NCI-H345 (cell line): ENCODE measurements around the gene GAGE13.
"Not testable (repeated sequence)": the region's sequence is repeated elsewhere in the genome, so short reads cannot be mapped to it uniquely, and the experiment has no call there.

Source experiments
- DNase-seq: peaks from one replicate; lab custom pipeline; 2025; lab: John Stamatoyannopoulos, UW

GAGE13 gene

DNA sequence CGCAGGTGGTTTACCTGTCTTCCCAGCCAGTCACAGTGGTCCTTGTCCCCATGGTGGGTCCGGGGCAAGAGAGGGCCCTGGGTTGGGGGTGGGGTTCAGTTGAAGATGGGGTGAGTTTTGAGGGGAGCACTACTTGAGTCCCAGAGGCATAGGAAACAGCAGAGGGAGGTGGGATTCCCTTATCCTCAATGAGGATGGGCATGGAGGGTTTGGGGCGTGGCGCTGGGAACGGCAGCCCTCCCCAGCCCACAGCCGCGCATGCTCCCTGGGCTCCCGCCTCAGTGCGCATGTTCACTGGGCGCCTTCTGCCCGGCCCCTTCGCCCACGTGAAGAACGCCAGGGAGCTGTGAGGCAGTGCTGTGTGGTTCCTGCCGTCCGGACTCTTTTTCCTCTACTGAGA is at the start of gene GAGE13:
Gene GAGE13 (plus strand): TSS at position 301 of the 400 bp plus-strand sequence. CDS start 1,156 bp downstream, outside the sequence.
- DNase-seq = not testable (repeated sequence)

DNA sequence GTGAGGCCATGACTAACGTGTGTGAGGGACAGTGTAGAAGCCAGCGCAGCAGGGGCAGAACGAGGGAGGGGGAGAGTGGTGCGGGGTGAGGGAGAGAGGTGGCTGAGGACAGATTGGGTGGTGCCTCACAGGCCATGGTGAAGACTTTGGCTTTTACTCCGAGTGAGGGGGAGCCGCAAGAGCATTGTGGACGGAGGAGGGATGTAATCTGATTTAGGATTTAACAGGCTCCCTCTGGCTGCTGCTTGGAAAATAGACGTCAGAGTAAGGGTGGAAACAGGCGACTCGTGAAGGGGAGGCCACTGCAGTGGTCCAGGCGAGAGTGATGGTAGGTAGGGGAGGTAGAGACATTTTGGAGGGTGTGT is 48.8 kb upstream of the GAGE13 start:
- DNase-seq = no peak

DNA sequence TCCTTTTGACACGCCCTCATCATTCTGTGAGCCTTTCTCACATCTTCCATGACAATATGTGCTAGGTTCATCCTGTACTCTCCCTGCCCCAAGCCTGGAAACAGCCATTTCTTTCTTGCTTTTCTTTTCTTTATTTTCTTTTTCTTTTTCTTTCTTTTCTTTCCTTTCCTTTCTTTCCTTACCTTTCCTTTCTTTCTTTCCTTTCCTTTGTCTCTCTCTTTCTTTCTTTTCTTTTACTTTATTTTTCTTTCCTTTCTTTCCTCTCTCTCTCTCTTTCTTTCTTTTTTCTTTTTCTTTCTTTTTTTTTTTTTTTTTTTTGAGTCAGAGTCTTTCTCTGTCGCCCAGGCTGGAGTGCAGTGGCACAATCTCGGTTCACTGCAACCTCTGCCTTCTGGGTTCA is 47.2 kb upstream of the GAGE13 start:
- DNase-seq = no peak

DNA sequence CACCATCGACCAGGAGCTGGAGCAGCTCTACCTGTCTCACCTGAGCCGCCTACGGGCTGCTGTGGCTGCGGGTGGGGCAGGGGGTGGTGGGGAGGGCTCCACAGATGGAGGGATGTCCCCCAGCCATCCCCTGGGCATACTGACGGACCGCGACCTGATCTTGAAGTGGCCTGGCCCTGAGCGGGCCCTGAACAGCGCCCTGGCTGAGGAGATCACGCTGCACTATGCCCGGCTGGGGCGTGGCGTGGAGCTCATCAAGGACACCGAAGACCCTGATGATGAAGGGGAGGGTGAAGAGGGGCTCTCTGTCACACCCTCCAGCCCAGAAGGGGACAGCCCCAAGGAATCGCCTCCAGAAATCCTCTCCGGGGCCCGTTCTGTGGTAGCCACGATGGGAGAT is 45.2 kb upstream of the GAGE13 start:
- no peak for DNase-seq

DNA sequence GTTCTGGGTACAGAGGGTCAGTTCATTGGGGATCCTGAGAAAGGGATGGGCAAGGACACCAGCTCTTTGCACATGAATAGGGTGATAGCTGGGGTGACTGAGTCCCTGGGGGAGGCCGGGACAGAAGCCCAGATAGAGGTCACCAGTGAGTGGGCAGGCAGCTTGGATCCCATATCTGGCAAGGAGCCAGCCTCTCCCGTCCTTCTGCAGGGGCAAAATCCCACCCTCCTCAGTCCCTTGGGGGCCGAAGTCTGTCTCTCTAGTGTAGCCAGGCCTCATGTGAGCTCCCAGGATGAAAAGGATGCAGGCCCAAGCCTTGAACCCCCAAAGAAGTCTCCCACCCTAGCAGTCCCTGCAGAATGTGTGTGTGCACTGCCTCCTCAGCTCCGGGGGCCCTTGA is 44.8 kb upstream of the GAGE13 start:
- no peak for DNase-seq

- no peak for DNase-seq
These were observed 43.7 kb upstream of the GAGE13 start for GRCh38 chrX:49287665-49288064.

DNA sequence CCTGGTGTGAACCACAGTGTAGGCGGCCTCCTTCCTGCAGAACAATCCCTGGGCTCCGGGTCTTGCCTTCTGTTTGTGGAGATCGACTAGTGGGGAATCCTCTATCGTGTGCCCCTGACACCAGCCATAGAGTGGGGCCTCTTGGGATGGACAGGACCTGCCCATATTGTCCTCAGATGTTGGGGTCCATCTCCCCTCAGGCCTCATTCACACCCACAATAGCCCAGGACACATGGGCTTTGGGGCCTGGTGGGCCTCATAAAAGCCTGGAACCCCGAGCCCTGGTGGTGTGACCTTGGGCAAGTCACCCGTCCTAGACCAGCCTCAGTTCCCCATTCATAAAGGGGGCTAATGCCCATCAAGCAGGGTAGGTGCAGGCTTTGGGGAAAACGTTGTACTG is 41.2 kb upstream of the GAGE13 start:
- no peak for DNase-seq

GRCh38 chrX:49291615-49292337 is 39.6 kb upstream of the GAGE13 start:
- DNase-seq = peak; percentile 2

- no peak for DNase-seq
These were observed 38.7 kb upstream of the GAGE13 start for GRCh38 chrX:49292400-49293362.

DNA sequence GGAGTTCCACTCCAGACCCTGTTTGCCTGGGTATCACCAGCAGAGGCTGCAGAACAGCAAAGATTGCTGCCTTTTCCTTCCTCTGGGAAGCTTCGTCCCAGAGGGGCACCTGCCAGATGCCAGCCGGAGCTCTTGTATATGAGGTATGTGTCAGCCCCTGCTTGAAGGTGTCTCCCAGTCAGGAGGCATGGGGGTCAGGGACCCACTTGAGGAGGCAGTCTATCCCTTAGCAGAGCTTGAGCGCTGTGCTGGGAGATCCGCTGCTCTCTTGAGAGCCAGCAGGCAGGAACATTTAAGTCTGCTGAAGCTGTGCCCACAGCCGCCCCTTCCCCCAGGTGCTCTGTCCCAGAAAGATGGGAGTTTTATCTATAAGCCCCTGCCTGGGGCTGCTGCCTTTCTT is 32.1 kb upstream of the GAGE13 start:
- not testable (repeated sequence) for DNase-seq

GRCh38 chrX:49300703-49301102 is 30.7 kb upstream of the GAGE13 start:
- no peak for DNase-seq

DNA sequence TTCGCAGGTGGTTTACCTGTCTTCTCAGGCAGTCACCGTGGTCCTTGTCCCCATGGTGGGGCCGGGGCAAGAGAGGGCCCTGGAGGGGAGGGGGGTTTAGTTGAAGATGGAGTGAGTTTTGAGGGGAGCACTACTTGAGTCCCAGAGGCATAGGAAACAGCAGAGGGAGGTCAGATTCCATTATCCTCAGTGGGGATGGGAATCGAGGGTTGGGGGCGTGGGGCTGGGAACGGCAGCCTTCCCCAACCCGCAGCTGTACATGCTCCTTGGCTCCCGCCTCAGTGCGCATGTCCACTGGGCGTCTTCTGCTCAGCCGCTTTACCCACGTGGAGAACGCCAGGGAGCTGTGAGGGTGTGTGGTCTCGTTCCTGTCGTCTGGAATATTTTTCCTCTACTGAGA is 28.0 kb upstream of the GAGE13 start, which contains the start of gene GAGE10:
Gene GAGE10 (plus strand): TSS at position 301 of the 400 bp plus-strand sequence. CDS start 1,214 bp downstream, outside the sequence.
- no peak for DNase-seq

DNA sequence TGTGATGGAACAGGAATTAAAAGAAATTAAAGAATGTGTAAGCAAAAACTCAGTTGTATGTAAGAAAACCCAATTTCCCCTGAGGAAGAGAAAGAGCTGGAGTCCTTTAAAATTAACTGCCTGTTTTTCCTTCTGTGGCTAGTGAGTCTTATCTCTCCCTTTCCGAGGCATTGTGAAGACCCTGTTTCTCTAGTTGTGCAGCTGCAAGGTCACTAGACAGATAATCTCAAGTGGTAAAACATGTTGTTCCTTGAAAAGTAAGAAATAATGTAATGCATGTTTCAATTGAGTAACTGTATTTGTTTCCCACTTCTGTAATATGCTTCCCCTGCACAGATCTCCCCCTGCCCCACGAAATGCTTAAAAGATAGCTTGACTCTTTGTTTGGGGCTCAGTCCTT is 23.6 kb upstream of the GAGE13 start:
- DNase-seq = not testable (repeated sequence)

- DNase-seq = no peak
These were observed 22.6 kb upstream of the GAGE13 start for GRCh38 chrX:49308604-49309269.

- DNase-seq = no peak
These were observed 21.9 kb upstream of the GAGE13 start for GRCh38 chrX:49309401-49309981.

GRCh38 chrX:49310371-49310770 is 21.0 kb upstream of the GAGE13 start:
- DNase-seq = no peak

GRCh38 chrX:49312176-49312575 is 19.2 kb upstream of the GAGE13 start:
- no peak for DNase-seq

GRCh38 chrX:49316085-49316484 is 15.3 kb upstream of the GAGE13 start:
- DNase-seq = no peak

GRCh38 chrX:49321737-49322136 is 9.6 kb upstream of the GAGE13 start, which contains the start of gene GAGE12J:
TSS of gene GAGE12J (plus strand) at chrX:49322037. CDS start at chrX:49323194, 1,157 bp downstream.
- not testable (repeated sequence) for DNase-seq

DNA sequence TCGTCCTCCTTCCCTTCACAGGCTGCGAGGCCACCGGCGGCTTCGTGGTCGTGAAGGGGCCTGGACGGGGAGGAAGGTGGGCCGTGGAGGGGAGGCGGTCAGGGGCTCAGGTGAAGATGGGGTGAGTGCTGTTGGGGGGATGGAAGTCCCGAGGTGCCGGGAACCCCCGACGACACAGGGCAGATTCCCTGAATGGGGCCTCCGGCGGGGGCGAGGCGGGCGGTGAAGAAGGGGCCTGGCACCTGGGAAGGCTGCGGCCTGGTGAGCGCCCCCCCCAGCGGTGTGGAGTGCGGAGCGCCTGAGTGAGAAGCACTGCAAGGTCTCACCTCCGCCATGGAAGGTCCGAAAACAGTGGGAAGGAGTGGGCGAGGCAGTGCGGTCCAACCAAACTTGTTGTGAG is 9.1 kb upstream of the GAGE13 start:
- DNase-seq = not testable (repeated sequence)

- DNase-seq = not testable (repeated sequence)
These were observed 7.6 kb upstream of the GAGE13 start for GRCh38 chrX:49323735-49324134.

- DNase-seq = not testable (repeated sequence)
These were observed 961 bp upstream of the GAGE13 start for GRCh38 chrX:49330421-49330820.
